Stimulated activated CD4-positive, alpha-beta T cell treated with anti-CD3 and anti-CD28 coated beads, Interleukin-1b, Interleukin-23, amount 100 ng/mL, for 48 hours (primary cell): ENCODE data around the gene SCART1.
"Not testable (repeated sequence)": the region's sequence is repeated elsewhere in the genome, so short reads cannot be mapped to it uniquely, and the experiment has no call there.

ENCODE experiments used
- DNase-seq: peaks from one replicate; pipeline ENCODE4 v3.0.0-alpha.2; 2020

SCART1 gene

GRCh38 chr10:133453516-133454203, at the start of gene SCART1:
SCART1 (plus strand) TSS chr10:133453945; CDS start chr10:133453998, 53 bp downstream.
- DNase-seq: no peak

GRCh38 chr10:133405272-133405671, 48.5 kb upstream of the SCART1 start:
- DNase-seq: no peak

GRCh38 chr10:133405844-133406527, 47.8 kb upstream of the SCART1 start:
- no peak for DNase-seq

- DNase-seq: no peak
Observed at GRCh38 chr10:133411523-133412380, 42.0 kb upstream of the SCART1 start.

GRCh38 chr10:133412381-133412711, 41.4 kb upstream of the SCART1 start:
- DNase-seq: no peak

GRCh38 chr10:133414401-133414800, 39.3 kb upstream of the SCART1 start:
- not testable (repeated sequence) for DNase-seq

GRCh38 chr10:133415752-133416151, 38.0 kb upstream of the SCART1 start:
- no peak for DNase-seq

- no peak for DNase-seq
Observed at GRCh38 chr10:133418289-133418993, 35.3 kb upstream of the SCART1 start.

- no peak for DNase-seq
Observed at GRCh38 chr10:133419211-133419950, 34.4 kb upstream of the SCART1 start.

GRCh38 chr10:133420028-133420427, 33.7 kb upstream of the SCART1 start:
- no peak for DNase-seq

GRCh38 chr10:133420579-133420978, 33.2 kb upstream of the SCART1 start:
- no peak for DNase-seq

- no peak for DNase-seq
Observed at GRCh38 chr10:133421336-133422222, 32.2 kb upstream of the SCART1 start.

- DNase-seq: no peak
Observed at GRCh38 chr10:133422223-133422806, 31.4 kb upstream of the SCART1 start.

GRCh38 chr10:133422807-133423771, 30.7 kb upstream of the SCART1 start:
- DNase-seq: no peak

- not testable (repeated sequence) for DNase-seq
Observed at GRCh38 chr10:133424102-133424501, 29.6 kb upstream of the SCART1 start.

GRCh38 chr10:133424601-133425000, 29.1 kb upstream of the SCART1 start, which contains the start of gene SPRN:
SPRN (minus strand) TSS chr10:133424625; CDS start chr10:133423681, 944 bp downstream.
- not testable (repeated sequence) for DNase-seq

GRCh38 chr10:133429571-133429970, 24.2 kb upstream of the SCART1 start:
- DNase-seq: not testable (repeated sequence)

- DNase-seq: not testable (repeated sequence)
Observed at GRCh38 chr10:133431888-133432613, 21.7 kb upstream of the SCART1 start.

- not testable (repeated sequence) for DNase-seq
Observed at GRCh38 chr10:133432789-133433188, 21.0 kb upstream of the SCART1 start.
